Neural cell (in vitro differentiated cells): ENCODE data around the gene GATAD2A. TPM values are rescaled to one million over a fixed set of nuclear protein-coding genes. Genes with fewer than 3 reads are reported as not detected.

Experiments
- H2AFZ ChIP-seq: fragments of 200-600, 300-800 bp; sonication (generic), shearing (Covaris generic); 2 replicates; pipeline ENCODE4 v1.6.0; 2014; ENCODE audit warnings: low read depth, mild to moderate bottlenecking, antibody characterized with exemption, low read length, moderate library complexity
- H3F3A ChIP-seq: fragments of 200-600 bp; shearing (Covaris generic); 2 replicates; pipeline ENCODE4 v1.6.1; 2016; ENCODE audit warnings: mild to moderate bottlenecking, moderate library complexity, mixed read lengths, antibody characterized with exemption, low read length; ENCODE audit not compliant: insufficient read depth, poor library complexity, severe bottlenecking
- H3K27ac ChIP-seq: fragments of 200-600, 300-800 bp; sonication (generic), shearing (Covaris generic); 2 replicates; pipeline ENCODE4 v1.5.1; 2014; ENCODE audit warnings: mild to moderate bottlenecking, low read length, moderate library complexity
- H3K27me3 ChIP-seq: fragments of 300-800, 200-600 bp; sonication (generic), shearing (Covaris generic); 2 replicates; pipeline ENCODE4 v1.6.0; 2014; ENCODE audit warnings: mild to moderate bottlenecking, low read depth, low read length, moderate library complexity; ENCODE audit not compliant: insufficient read depth
- H3K36me3 ChIP-seq: fragments of 300-800, 200-600 bp; sonication (generic), shearing (Covaris generic); 2 replicates; pipeline ENCODE4 v1.5.1; 2014; ENCODE audit warnings: mild to moderate bottlenecking, antibody characterized with exemption, low read length, moderate library complexity; ENCODE audit not compliant: insufficient read depth
- H3K4me2 ChIP-seq: fragments of 300-800, 200-600 bp; sonication (generic), shearing (Covaris generic); 2 replicates; pipeline ENCODE4 v1.6.0; 2014; ENCODE audit warnings: mild to moderate bottlenecking, low read length
- H3K4me3 ChIP-seq: fragments of 300-800, 200-600 bp; sonication (generic), shearing (Covaris generic); 2 replicates; pipeline ENCODE4 v1.5.1; 2014; ENCODE audit warnings: mild to moderate bottlenecking, low read length, moderate library complexity
- H3K79me2 ChIP-seq: fragments of 200-600 bp; shearing (Covaris generic); replicated peaks from 2 replicates; pipeline ENCODE4 v1.6.0; 2014; ENCODE audit warnings: mild to moderate bottlenecking, low read length, moderate library complexity; ENCODE audit not compliant: insufficient read depth
- H3K9ac ChIP-seq: fragments of 300-800, 200-600 bp; sonication (generic), shearing (Covaris generic); 2 replicates; pipeline ENCODE4 v1.6.1; 2016; ENCODE audit warnings: mild to moderate bottlenecking, low read length, mixed read lengths
- H3K9me2 ChIP-seq: fragments of 200-600 bp; shearing (Covaris generic); 2 replicates; pipeline ENCODE4 v1.6.1; 2016; ENCODE audit warnings: mild to moderate bottlenecking, low read length, mixed read lengths; ENCODE audit not compliant: insufficient read depth
- H3K9me3 ChIP-seq: fragments of 200-600, 300-800 bp; sonication (generic), shearing (Covaris generic); 2 replicates; pipeline ENCODE4 v1.6.1; 2016; ENCODE audit warnings: mild to moderate bottlenecking, mixed run types, low read length, moderate library complexity, mixed read lengths
- H4K20me1 ChIP-seq: fragments of 200-600 bp; shearing (Covaris generic); 2 replicates; pipeline ENCODE4 v1.6.1; 2016; ENCODE audit warnings: mild to moderate bottlenecking, mixed run types; ENCODE audit not compliant: insufficient read depth
- CTCF ChIP-seq: fragments of 450-650 bp; IDR thresholded peaks from 2 replicates; pipeline ENCODE4 v1.5.1; 2014; ENCODE audit warnings: antibody characterized with exemption, mild to moderate bottlenecking, moderate library complexity; ENCODE audit not compliant: poor library complexity, severe bottlenecking
- EP300 ChIP-seq: fragments of 450-650 bp; conservative IDR thresholded peaks from 2 replicates; pipeline ENCODE4 v1.6.1; 2014; ENCODE audit warnings: antibody characterized with exemption, mild to moderate bottlenecking, moderate library complexity; ENCODE audit not compliant: poor library complexity, severe bottlenecking
- EZH2 ChIP-seq: fragments of 200-600, 300-800 bp; shearing (Covaris generic), sonication (generic); IDR thresholded peaks from 2 replicates; pipeline ENCODE4 v1.6.1; 2014; ENCODE audit warnings: antibody characterized with exemption, low read length, borderline replicate concordance, mild to moderate bottlenecking; ENCODE audit not compliant: insufficient read depth, poor library complexity, severe bottlenecking
- MXI1 ChIP-seq: fragments of 450-650 bp; conservative IDR thresholded peaks from 2 replicates; pipeline ENCODE4 v1.6.1; 2014; ENCODE audit warnings: antibody characterized with exemption, mild to moderate bottlenecking; ENCODE audit not compliant: poor library complexity, severe bottlenecking
- POLR2AphosphoS5 ChIP-seq: IDR thresholded peaks from 2 replicates; pipeline ENCODE4 v1.6.1; 2012
- RAD21 ChIP-seq: fragments of 450-650 bp; conservative IDR thresholded peaks from 2 replicates; pipeline ENCODE4 v1.6.1; 2014; ENCODE audit warnings: antibody characterized with exemption, mild to moderate bottlenecking, moderate library complexity
- REST ChIP-seq: IDR thresholded peaks from 2 replicates; pipeline ENCODE4 v1.6.1; 2012; ENCODE audit warnings: borderline replicate concordance
- SMC3 ChIP-seq: fragments of 450-650 bp; conservative IDR thresholded peaks from 2 replicates; pipeline ENCODE4 v1.6.1; 2014; ENCODE audit warnings: antibody characterized with exemption, mild to moderate bottlenecking, moderate library complexity; ENCODE audit not compliant: poor library complexity
- TAF1 ChIP-seq: IDR thresholded peaks from 2 replicates; pipeline ENCODE4 v1.6.1; 2012; ENCODE audit warnings: low read depth
- polyA plus RNA-seq: library from polyadenylated mRNA; depleted of rRNA; stranded (reverse); fragments of >200 nt; gene quantifications from 2 replicates; pipeline ENCODE4 v1.2.3, GENCODE V29; 2014

The GATAD2A gene
- polyA plus RNA-seq, 1 donor from 2014 or later, result 13.9 TPM

- Histone ChIP-seq H4K20me1 (no peaks in the 10 kb centered on the region), H3K9ac (no peak overlapping the region), H2AFZ (no peak overlapping the region), H3K4me2 (no peak overlapping the region), H3K36me3 (no peaks in the 10 kb centered on the region), H3K4me3 (no peak overlapping the region), H3K79me2 (no peaks in the 10 kb centered on the region), H3K9me3 (no peaks in the 10 kb centered on the region), H3K27ac (no peak overlapping the region), H3K27me3 (no peaks in the 10 kb centered on the region), H3F3A (no peaks in the 10 kb centered on the region), H3K9me2 (no peaks in the 10 kb centered on the region)
- TF ChIP-seq SMC3, result no peak
- TF ChIP-seq POLR2AphosphoS5, result no peak
- no peak for TF ChIP-seq REST
- TF ChIP-seq RAD21, result no peak
- TF ChIP-seq EP300, result no peak
- no peak for TF ChIP-seq MXI1
- no peak for TF ChIP-seq TAF1
- no peak for TF ChIP-seq EZH2
- TF ChIP-seq CTCF, result no peak
Measured at GRCh38 chr19:19482809-19483596, 77.5 kb downstream of the GATAD2A start.

GRCh38 chr19:19485161-19485997 lies 79.9 kb downstream of the GATAD2A start:
- H3K79me2 ChIP-seq, result no peaks in the 10 kb centered on the region

More at GRCh38 chr19:19485161-19485997, 79.9 kb downstream of the GATAD2A start:
- TF ChIP-seq EP300 (no peak), EZH2 (no peak), POLR2AphosphoS5 (no peak), CTCF (no peak), SMC3 (no peak), REST (no peak), TAF1 (no peak), MXI1 (no peak), RAD21 (no peak)
- Histone ChIP-seq H3K9ac (no peak overlapping the region), H2AFZ (no peak overlapping the region), H3K4me3 (no peak overlapping the region), H3K27ac (no peak overlapping the region), H4K20me1 (no peaks in the 10 kb centered on the region), H3F3A (no peaks in the 10 kb centered on the region), H3K9me3 (no peaks in the 10 kb centered on the region), H3K9me2 (no peaks in the 10 kb centered on the region), H3K27me3 (no peaks in the 10 kb centered on the region), H3K36me3 (no peaks in the 10 kb centered on the region), H3K4me2 (no peak overlapping the region)
